Stimulated activated CD8-positive, alpha-beta memory T cell treated with anti-CD3 and anti-CD28 coated beads, Interleukin-2, amount 100 ng/mL, for 48 hours (primary cell): ENCODE results near the gene TMEM143.
"Not testable (repeated sequence)": the region's sequence is repeated elsewhere in the genome, so short reads cannot be mapped to it uniquely, and the experiment has no call there.

Source experiments
- DNase-seq, 2 donors: peaks; one replicate each; pipeline ENCODE4 v3.0.0-alpha.2; 2020; ENCODE audit warnings: low read depth in 2 of 2

Gene TMEM143

DNA sequence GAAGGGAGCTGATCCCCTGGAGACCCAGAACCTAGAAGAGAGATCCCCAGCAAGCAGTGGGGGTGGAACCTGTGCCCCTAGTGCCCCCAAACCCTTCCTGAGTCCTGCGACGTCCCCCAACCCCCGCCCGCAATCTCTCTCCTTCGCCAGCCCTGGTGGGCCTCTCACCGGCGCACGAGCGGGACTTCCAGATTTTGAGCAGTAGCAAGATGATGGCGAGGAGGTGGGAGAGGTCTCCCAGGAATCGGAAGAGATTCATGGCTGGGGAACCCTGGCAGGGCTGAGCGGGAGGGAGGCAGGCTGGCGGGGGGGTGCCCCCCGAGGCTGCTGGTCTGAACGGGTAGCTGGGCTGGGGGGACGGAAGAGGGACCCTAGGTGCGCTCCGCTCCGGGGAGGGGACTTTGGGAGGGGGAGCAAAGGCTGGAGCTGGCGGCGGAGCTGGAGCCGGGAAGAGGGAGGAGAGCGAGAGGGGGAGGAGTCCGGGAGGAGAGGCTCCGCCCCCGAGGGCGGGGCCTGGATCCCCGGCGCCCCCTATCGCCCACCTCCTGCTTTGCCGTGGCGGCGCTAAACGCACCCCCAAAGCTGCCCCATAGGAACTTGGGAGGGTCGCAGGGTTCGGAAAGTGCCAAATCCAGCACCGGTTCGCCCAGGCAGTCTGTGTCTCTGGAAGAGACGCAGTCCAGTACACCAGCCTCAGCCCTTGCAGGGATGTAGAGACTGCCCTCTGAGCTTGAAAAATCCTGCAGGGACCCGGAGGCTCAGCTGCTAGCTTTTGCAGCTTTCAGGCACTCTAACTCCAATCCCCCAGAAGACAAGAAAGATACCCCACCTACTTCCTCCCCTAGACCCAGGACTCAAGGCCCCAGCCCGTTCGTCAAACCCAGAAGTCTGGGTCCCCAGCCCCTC lies 27.6 kb upstream of the TMEM143 start, which contains the start of gene KDELR1:
Gene KDELR1 (minus strand): TSS at position 452 of the 906 bp plus-strand sequence. CDS start 193 bp downstream, at position 259.
- DNase-seq = peak; percentile 59 to 65

GRCh38 chr19:48390188-48391099 lies 26.7 kb upstream of the TMEM143 start:
- peak; percentile 50 to 60 for DNase-seq

DNA sequence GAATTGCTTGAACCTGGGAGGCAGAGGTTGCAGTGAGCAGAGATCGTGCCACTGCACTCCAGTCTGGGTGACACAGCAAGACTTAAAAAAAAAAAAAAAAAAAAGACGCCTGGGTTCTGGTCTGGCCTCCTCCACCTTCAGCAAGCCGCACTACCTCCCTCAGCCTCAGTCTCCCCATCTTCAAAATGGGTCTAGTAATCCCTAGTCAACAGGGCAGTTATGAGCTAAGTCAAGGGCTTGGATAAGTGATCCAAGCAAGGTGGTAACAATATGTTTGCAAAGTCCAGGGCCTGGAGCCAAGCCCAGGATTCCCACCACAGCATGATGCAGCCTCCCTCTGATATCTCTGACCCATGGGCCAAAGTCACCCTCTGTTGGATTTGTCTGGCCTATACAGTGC lies 23.2 kb upstream of the TMEM143 start:
- DNase-seq = no peak

DNA sequence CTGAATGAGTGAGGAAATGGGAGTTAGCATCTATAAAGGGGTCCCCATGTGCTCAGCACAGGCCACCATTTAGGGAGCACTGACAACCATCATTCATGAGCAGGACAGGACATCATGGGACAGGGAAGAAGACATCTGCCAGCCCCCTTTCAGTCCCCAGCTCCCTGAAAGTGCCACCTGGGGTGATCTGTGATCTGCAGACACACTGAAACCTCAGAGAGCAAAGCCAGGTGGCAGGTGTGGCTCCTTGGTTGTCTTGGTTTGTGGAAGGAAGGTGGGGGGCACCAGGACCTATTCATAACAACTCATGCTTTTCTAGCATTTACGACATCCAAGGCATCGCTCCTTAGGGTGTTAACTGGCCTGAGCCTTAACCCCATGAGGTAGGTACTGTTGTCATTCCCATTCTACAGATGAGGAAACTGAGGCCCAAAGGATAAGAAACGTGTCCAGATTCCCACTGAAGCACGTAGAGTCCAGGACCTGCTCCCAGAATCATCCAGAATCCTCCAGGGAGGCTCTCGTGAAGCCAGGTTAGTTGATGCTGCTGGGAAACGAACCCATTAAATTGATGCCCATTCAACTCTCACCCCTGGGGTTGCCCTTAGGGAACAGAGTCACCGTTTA lies 21.8 kb upstream of the TMEM143 start:
- no peak for DNase-seq

GRCh38 chr19:48382286-48382685 lies 18.5 kb upstream of the TMEM143 start:
- no peak for DNase-seq

- DNase-seq = no peak
Measured at GRCh38 chr19:48381178-48381950, 17.6 kb upstream of the TMEM143 start.

DNA sequence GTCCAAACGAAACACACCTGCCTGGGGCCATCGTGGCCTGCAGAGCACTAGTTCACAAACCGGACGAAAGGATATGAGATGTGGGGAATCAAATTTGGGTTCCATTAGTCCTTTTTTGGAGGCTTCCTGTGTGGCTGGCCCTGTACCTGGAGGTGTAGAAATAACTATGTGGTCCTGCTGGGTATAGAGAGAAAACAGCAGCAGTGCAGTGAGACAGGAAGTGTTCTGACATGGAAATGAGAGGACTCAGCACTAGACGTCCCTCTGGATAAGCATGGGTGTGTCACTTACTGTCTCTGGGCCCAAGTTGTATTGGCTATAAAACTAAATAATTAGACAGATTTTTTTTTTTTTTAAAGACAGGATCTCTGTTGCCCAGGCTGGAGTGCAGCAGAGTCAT lies 15.3 kb upstream of the TMEM143 start:
- DNase-seq = no peak

- DNase-seq = no peak
Measured at GRCh38 chr19:48378194-48378570, 14.4 kb upstream of the TMEM143 start.

GRCh38 chr19:48373567-48373966 lies 9.8 kb upstream of the TMEM143 start:
- no peak for DNase-seq

- DNase-seq = no peak
Measured at GRCh38 chr19:48372904-48373303, 9.2 kb upstream of the TMEM143 start.

- not testable (repeated sequence) for DNase-seq
Measured at GRCh38 chr19:48371771-48372170, 8.0 kb upstream of the TMEM143 start.

DNA sequence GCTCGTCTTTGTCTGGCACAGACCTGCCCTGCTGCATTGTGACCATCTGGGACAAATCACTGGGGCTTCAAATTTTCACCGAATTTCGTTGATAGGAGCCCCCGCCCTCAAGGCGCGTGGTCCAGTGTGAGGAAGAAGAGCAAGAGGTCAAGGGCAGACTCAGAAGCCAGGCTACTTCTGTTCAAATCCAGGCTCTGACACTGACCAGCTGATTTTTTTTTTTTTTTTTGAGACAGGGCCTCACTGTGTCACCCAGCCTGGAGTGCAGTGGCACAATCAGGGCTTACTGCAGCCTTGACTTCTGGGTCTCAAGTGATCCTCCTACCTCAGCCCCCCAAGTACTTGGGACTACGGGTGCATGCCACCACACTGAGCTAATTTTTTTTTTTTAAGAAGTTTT lies 7.6 kb upstream of the TMEM143 start:
- DNase-seq = no peak

DNA sequence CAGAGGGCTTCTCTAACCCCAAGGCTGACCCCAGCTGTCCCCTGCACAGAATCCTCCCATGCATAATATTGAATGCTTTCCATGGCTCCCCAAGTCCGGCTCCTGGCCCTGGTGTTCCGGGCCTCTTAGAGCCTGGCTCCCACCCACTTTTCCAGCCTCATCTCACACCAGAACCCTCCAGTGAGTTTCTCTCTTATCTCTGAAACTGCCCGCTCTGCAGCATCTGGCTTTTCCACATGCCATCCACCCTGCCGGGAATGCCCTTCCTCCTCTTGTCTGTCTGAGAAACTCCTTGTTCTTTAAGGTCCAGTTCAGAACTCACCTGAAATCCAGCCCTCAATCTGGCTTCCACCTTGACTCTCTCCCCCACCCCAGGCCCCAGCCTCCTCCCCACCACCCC lies 7.2 kb upstream of the TMEM143 start:
- no peak for DNase-seq

DNA sequence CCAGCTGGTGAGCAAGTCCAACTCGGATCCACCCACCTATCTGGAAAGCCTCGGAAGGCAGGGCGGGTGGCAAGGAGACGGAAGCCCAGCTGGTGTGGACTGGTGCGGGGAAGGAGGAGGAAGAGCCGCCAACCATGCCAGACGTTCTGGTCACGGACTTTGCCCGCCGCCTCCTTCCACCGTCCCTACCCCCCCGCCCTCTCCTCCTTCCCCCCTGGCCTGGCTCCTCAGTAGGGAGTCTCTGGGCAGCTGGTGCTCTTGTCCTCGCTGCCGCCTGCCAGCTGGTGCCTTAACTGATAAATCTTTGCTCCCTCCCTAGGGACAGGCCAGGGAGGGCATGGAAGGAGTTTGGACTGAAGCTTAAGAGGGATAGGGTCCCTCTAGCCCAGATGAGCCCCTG lies 5.2 kb upstream of the TMEM143 start:
- no peak for DNase-seq

- DNase-seq = no peak
Measured at GRCh38 chr19:48367855-48368254, 4.1 kb upstream of the TMEM143 start.

GRCh38 chr19:48365602-48366001 lies 1.9 kb upstream of the TMEM143 start:
- no peak for DNase-seq

- DNase-seq = no peak
Measured at GRCh38 chr19:48364598-48365348, 1.0 kb upstream of the TMEM143 start.

DNA sequence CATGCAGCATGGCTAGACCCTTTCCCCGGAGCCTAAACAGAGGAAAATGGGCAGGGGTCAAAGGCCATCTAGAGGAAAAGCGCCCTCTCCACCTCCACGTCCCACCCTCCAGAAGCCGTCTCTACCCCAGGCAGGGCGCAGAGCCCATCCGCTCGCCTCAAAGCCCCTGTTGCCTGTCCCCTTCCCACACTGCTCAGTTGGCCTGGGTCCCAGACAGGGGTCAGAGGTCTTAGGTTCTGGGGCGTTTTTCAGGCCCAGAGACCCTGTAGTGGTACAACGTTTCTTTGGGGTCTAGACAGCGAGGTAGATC lies 285 bp downstream of the TMEM143 start:
- DNase-seq = peak in 1 of 2 donors; percentile 7

- peak; percentile 84 to 87 for DNase-seq
Measured at GRCh38 chr19:48362716-48363499, 832 bp downstream of the TMEM143 start.

- no peak for DNase-seq
Measured at GRCh38 chr19:48361912-48362311, 1.8 kb downstream of the TMEM143 start.
